Tibial nerve (tissue), 4 donors: ENCODE data around the gene PPP4C.

Experiments
- CTCF ChIP-seq, 5 experiments: fragments of 200-600 bp in 3 of 5; fragments of 450-650 bp in 2 of 5; sonication (generic) in 3 of 5; IDR thresholded peaks; one replicate each; pipeline ENCODE4 v1.5.1; 2016 to 2019; ENCODE audit warnings: antibody characterized with exemption in 5 of 5, mild to moderate bottlenecking in 3 of 5, moderate library complexity in 2 of 5
- EP300 ChIP-seq, 2 donors: sonication (generic); formaldehyde crosslinking; IDR thresholded peaks; one replicate each; pipeline ENCODE4 v1.6.1; 2017; ENCODE audit warnings: antibody characterized with exemption in 2 of 2, mild to moderate bottlenecking in 1 of 2
- POLR2A ChIP-seq, 2 donors: fragments of 450-650 bp; IDR thresholded peaks; one replicate each; pipeline ENCODE4 v1.6.1; 2017; ENCODE audit warnings: antibody characterized with exemption in 2 of 2, mild to moderate bottlenecking in 2 of 2, moderate library complexity in 2 of 2

DNA sequence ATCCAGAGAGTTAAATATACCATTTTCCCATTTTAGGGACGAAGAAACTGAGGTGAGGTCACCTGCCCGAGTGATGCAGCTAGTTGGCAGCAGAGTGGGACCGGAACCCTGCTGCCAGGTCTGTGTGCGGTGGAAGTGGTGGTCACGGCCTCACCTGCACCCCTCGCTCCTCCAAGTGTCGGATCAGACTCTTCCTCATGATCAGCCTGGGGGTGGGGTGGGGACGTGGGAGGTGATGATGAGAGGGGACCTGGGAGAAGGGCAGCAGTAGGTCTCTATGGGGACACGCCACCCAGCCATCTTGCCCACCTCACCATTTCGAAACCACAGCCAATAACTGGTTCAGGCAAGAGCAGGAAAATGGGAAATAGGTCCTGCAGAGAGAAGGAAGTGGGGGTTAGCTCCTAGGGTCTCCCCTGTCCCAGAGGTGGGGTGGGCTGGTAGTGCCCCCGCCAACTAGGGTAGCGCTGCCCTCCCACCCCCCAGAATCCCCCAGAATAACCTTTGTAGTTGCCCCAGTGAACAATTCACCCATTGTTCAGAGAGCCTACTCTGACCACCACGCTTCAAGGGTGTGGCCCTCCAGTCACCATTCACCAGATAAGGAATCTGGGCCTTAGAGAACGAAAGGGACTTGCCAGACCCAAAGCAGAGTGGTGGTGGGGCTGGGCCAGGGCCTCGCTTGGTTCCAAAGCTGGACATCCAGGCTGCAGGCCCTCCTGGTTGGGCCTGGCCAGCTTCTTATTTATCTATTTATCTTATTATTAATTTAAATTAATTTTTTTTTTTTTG, 32.5 kb downstream of the PPP4C start:
- no peak for TF ChIP-seq CTCF (IDR thresholded peaks at IDR 0.05)
- TF ChIP-seq POLR2A (IDR thresholded peaks at IDR 0.05): no peak
- no peak for TF ChIP-seq EP300 (IDR thresholded peaks at IDR 0.05)
